Measurements from ENCODE around the gene GPR160. TPM values are rescaled to one million over a fixed set of nuclear protein-coding genes. Genes with fewer than 3 reads are reported as not detected.
A peak's percentile ranks its signal among the peaks of the same experiment; 100 is the strongest.

GPR160 gene
- total and polyA plus RNA-seq, 8 donors: 0.58 to 70.1 (median 48.1) TPM

DNA sequence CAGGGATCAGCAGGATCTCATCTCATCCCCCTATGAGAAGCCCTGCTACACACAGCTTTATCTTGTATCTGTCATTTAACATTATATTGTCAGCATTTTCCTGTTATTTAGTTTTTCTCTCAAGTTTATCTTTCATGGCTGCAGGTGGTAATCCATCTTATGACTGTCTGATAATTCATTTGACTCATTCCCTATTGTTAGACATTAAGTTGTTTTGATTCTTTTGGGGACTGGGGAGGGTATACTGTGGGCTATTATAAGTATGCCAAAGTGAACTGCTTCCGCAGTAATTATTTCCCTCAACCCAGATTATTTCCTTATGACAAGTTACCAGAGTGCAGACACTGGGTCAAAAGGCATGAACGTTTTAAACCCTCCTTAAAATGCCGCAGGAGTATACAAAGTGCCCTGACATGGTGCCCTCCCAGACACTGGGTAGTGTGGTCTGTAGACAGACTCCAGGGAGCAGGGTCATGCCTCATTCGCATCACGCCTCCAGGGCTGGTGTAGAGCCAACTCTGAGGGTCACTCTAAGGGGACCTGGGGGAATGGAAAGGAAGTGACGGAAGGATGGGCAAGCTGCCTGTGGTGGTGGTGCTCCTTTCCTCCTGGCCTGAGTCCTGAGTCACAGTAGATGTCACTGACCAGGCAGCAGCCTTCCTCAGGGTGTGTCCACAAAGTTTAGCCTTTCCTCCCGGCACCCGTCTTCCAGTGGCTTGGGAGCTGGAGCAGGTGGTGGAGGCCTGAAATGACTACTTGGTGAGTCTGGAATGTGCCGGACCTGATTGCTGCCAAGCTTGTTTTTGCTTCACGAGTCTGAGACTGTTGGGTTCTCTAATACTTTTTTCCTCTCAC lies 11.6 kb downstream of the GPR160 start:
- peak overlapping the region; percentile 75 to 92 (median 80) for H3K27ac ChIP-seq
- no peaks in the 10 kb centered on the region for H3K27me3 ChIP-seq
- peaks cover 5 to 49% (median 35%) of the 10 kb centered on the region in 4 donors for H3K4me1 ChIP-seq
- DNase-seq: peak; percentile 82 to 85
- H3K36me3 ChIP-seq: no peaks in the 10 kb centered on the region
- H3K4me3 ChIP-seq: no peak overlapping the region
- TF ChIP-seq POLR2AphosphoS5 (IDR thresholded peaks at IDR 0.05): peak in 2 of 3 donors; percentile 55 to 78
- no peak for TF ChIP-seq EP300 (IDR thresholded peaks at IDR 0.05)
- TF ChIP-seq, protein P1, sequence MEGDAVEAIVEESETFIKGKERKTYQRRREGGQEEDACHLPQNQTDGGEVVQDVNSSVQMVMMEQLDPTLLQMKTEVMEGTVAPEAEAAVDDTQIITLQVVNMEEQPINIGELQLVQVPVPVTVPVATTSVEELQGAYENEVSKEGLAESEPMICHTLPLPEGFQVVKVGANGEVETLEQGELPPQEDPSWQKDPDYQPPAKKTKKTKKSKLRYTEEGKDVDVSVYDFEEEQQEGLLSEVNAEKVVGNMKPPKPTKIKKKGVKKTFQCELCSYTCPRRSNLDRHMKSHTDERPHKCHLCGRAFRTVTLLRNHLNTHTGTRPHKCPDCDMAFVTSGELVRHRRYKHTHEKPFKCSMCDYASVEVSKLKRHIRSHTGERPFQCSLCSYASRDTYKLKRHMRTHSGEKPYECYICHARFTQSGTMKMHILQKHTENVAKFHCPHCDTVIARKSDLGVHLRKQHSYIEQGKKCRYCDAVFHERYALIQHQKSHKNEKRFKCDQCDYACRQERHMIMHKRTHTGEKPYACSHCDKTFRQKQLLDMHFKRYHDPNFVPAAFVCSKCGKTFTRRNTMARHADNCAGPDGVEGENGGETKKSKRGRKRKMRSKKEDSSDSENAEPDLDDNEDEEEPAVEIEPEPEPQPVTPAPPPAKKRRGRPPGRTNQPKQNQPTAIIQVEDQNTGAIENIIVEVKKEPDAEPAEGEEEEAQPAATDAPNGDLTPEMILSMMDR (IDR thresholded peaks at IDR 0.05): no peak
- no peak for TF ChIP-seq POLR2A (IDR thresholded peaks at IDR 0.05)
- intact Hi-C loops (cut with DNase I; ENCODE audit: low total_unique reads): no loop called here
- 35 to 56% (median 40%) methylated on average over 10 of the region's 10 CpGs for WGBS, 5 donors
- no peaks in the 10 kb centered on the region for H3K9me3 ChIP-seq

DNA sequence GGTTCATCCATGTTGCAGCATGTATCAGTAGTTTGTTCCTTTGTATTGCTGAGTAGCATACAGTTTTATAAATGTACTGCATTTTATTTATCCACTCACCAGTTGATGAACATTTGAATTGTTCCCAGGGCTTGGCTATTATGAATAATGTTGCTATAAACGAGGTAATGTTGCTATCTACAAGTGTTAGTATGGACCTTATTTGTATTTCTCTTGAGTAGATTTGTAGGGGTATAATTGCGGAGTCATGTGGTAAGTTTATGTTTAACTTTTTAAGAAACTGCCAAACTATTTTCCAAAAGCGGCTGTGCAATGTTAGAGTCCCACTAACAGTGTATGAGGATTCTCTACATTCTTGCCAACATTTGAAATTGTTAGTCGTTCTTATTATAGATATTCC lies 13.0 kb downstream of the GPR160 start:
- Histone ChIP-seq H3K4me3 (no peak overlapping the region), H3K9me3 (no peaks in the 10 kb centered on the region), H3K4me1 (peaks cover 4 to 37% (median 26%) of the 10 kb centered on the region in 4 donors), H3K27me3 (no peaks in the 10 kb centered on the region), H3K36me3 (no peaks in the 10 kb centered on the region), H3K27ac (peak overlapping the region in 4 of 5 donors; percentile 75 to 92 (median 78))
- intact Hi-C loops (cut with DNase I; ENCODE audit: low total_unique reads): no loop called here
- TF ChIP-seq, protein P1 (IDR thresholded peaks at IDR 0.05): no peak
- TF ChIP-seq EP300 (IDR thresholded peaks at IDR 0.05) (no peak), POLR2A (IDR thresholded peaks at IDR 0.05) (no peak), POLR2AphosphoS5 (IDR thresholded peaks at IDR 0.05) (no peak)
- WGBS, 5 donors: 33 to 57% (median 45%) methylated on average over 4 of the region's 4 CpGs
- DNase-seq: no peak

- intact Hi-C loops (cut with DNase I; ENCODE audit: low total_unique reads): no loop called here
- Histone ChIP-seq H3K4me3 (no peak overlapping the region), H3K27me3 (no peaks in the 10 kb centered on the region), H3K36me3 (no peaks in the 10 kb centered on the region), H3K27ac (no peak overlapping the region), H3K9me3 (no peaks in the 10 kb centered on the region), H3K4me1 (peaks cover 0 to 28% (median 10%) of the 10 kb centered on the region in 4 donors)
- DNase-seq: no peak
- TF ChIP-seq EP300 (IDR thresholded peaks at IDR 0.05): no peak
- TF ChIP-seq POLR2A (IDR thresholded peaks at IDR 0.05): no peak
- TF ChIP-seq, protein P1 (IDR thresholded peaks at IDR 0.05): no peak
- TF ChIP-seq POLR2AphosphoS5 (IDR thresholded peaks at IDR 0.05): no peak
Observed at GRCh38 chr3:170052398-170052797, 14.6 kb downstream of the GPR160 start.

GRCh38 chr3:170054204-170054603 lies 16.4 kb downstream of the GPR160 start:
- TF ChIP-seq POLR2AphosphoS5 (IDR thresholded peaks at IDR 0.05): no peak
- DNase-seq: no peak
- WGBS, 5 donors: 82 to 100% (median 87%) methylated on average over 1 of the region's 1 CpG

DNA sequence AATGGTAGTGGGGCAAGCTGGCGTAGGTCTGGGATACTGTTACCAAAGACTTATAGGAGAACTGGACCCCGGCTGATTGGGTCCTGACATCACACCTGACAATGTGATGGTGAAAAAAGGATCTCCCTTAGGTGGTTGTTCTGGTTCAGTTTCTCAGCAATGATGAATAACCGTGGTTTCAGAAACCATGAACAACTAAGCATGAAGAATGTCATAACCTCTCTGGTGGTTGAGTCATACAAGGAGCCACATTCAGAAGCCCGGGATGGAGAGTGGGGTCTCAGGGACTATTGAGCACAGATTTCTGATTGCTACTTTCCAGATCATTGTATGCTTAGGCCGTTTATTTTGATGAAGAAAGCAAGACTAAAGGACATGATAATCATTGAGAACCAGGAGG lies 17.4 kb downstream of the GPR160 start:
- no peaks in the 10 kb centered on the region for H3K27me3 ChIP-seq
- no peak for DNase-seq
- intact Hi-C loops (cut with DNase I; ENCODE audit: low total_unique reads): no loop called here
- H3K27ac ChIP-seq: no peak overlapping the region
- TF ChIP-seq POLR2A (IDR thresholded peaks at IDR 0.05) (no peak), EP300 (IDR thresholded peaks at IDR 0.05) (no peak), POLR2AphosphoS5 (IDR thresholded peaks at IDR 0.05) (no peak)
- TF ChIP-seq, protein P1 (IDR thresholded peaks at IDR 0.05): no peak
- 76 to 88% (median 86%) methylated on average over 5 of the region's 5 CpGs for WGBS, 5 donors
- peaks cover 0 to 29% (median 6%) of the 10 kb centered on the region in 4 donors for H3K4me1 ChIP-seq
- no peak overlapping the region for H3K4me3 ChIP-seq
- no peaks in the 10 kb centered on the region for H3K36me3 ChIP-seq
- no peaks in the 10 kb centered on the region for H3K9me3 ChIP-seq

More at GRCh38 chr3:170054204-170054603, 16.4 kb downstream of the GPR160 start:
- no peaks in the 10 kb centered on the region for H3K36me3 ChIP-seq
- no peaks in the 10 kb centered on the region for H3K9me3 ChIP-seq
- H3K4me3 ChIP-seq: no peak overlapping the region
- intact Hi-C loops (cut with DNase I; ENCODE audit: low total_unique reads): no loop called here
- H3K4me1 ChIP-seq: peaks cover 0 to 39% (median 9%) of the 10 kb centered on the region in 4 donors
- no peaks in the 10 kb centered on the region for H3K27me3 ChIP-seq
- no peak overlapping the region for H3K27ac ChIP-seq

Data from stomach (tissue), 9 donors.